ENCODE measurements around the gene SPATA31D3.
"Not testable (repeated sequence)": the region's sequence is repeated elsewhere in the genome, so short reads cannot be mapped to it uniquely, and the experiment has no call there.

SPATA31D3 gene

GRCh38 chr9:81976351-81976750 lies 33.1 kb downstream of the SPATA31D3 start:
- no peak for TF ChIP-seq CTCF (IDR thresholded peaks at IDR 0.05; ENCODE audit: low read depth, low read length, missing control alignments)
- in situ Hi-C loops (cut with HindIII; ENCODE audit: low sequenced_read_pairs): loop anchor here (25.0 kb wide), 1 partner anchor 89 kb away; no protein-coding TSS in a partner anchor
- H3K4me3 ChIP-seq (ENCODE audit: low read depth, low read length): no peak overlapping the region
- no peak for DNase-seq (ENCODE audit: low read depth)

GRCh38 chr9:81979196-81979595 lies 35.9 kb downstream of the SPATA31D3 start:
- DNase-seq (ENCODE audit: low read depth): peak; percentile 6
- no peak for TF ChIP-seq CTCF (IDR thresholded peaks at IDR 0.05; ENCODE audit: low read depth, low read length, missing control alignments)
- in situ Hi-C loops (cut with HindIII; ENCODE audit: low sequenced_read_pairs): loop anchor here (25.0 kb wide), 1 partner anchor 92 kb away; no protein-coding TSS in a partner anchor
- H3K4me3 ChIP-seq (ENCODE audit: low read depth, low read length): no peak overlapping the region

- DNase-seq (ENCODE audit: low read depth): no peak
- TF ChIP-seq CTCF (IDR thresholded peaks at IDR 0.05; ENCODE audit: low read depth, low read length, missing control alignments): no peak
- in situ Hi-C loops (cut with HindIII; ENCODE audit: low sequenced_read_pairs): loop anchor here (25.0 kb wide), 1 partner anchor 93 kb away; no protein-coding TSS in a partner anchor
- no peak overlapping the region for H3K4me3 ChIP-seq (ENCODE audit: low read depth, low read length)
Measured at GRCh38 chr9:81980568-81980967, 37.3 kb downstream of the SPATA31D3 start.

- in situ Hi-C loops (cut with HindIII; ENCODE audit: low sequenced_read_pairs): loop anchor here (25.0 kb wide), 1 partner anchor 95 kb away; no protein-coding TSS in a partner anchor
- H3K4me3 ChIP-seq (ENCODE audit: low read depth, low read length): no peak overlapping the region
- DNase-seq (ENCODE audit: low read depth): no peak
- TF ChIP-seq CTCF (IDR thresholded peaks at IDR 0.05; ENCODE audit: low read depth, low read length, missing control alignments): no peak
Measured at GRCh38 chr9:81981883-81982282, 38.6 kb downstream of the SPATA31D3 start.

- no peak for DNase-seq (ENCODE audit: low read depth)
- in situ Hi-C loops (cut with HindIII; ENCODE audit: low sequenced_read_pairs): loop anchor here (25.0 kb wide), 1 partner anchor 98 kb away; no protein-coding TSS in a partner anchor
- H3K4me3 ChIP-seq (ENCODE audit: low read depth, low read length): no peak overlapping the region
- no peak for TF ChIP-seq CTCF (IDR thresholded peaks at IDR 0.05; ENCODE audit: low read depth, low read length, missing control alignments)
Measured at GRCh38 chr9:81984928-81985327, 41.6 kb downstream of the SPATA31D3 start.

GRCh38 chr9:81986051-81986450 lies 42.8 kb downstream of the SPATA31D3 start:
- no peak overlapping the region for H3K4me3 ChIP-seq (ENCODE audit: low read depth, low read length)
- TF ChIP-seq CTCF (IDR thresholded peaks at IDR 0.05; ENCODE audit: low read depth, low read length, missing control alignments): no peak
- in situ Hi-C loops (cut with HindIII; ENCODE audit: low sequenced_read_pairs): loop anchor here (25.0 kb wide), 1 partner anchor 99 kb away; no protein-coding TSS in a partner anchor
- no peak for DNase-seq (ENCODE audit: low read depth)

- H3K4me3 ChIP-seq (ENCODE audit: low read depth, low read length); DNase-seq (ENCODE audit: low read depth): not testable (repeated sequence)
- in situ Hi-C loops (cut with HindIII; ENCODE audit: low sequenced_read_pairs): loop anchor here (25.0 kb wide), 1 partner anchor 101 kb away; no protein-coding TSS in a partner anchor
Measured at GRCh38 chr9:81988472-81988871, 45.2 kb downstream of the SPATA31D3 start, which contains the start of gene SPATA31D1. TSS of gene SPATA31D1 (plus strand) at chr9:81988772. CDS start at chr9:81988819, 47 bp downstream.
